Fibroblast of lung (primary cell): ENCODE results near the gene HSPD1. TPM values are rescaled to one million over a fixed set of nuclear protein-coding genes. Genes with fewer than 3 reads are reported as not detected.
A peak's percentile ranks its signal among the peaks of the same experiment; 100 is the strongest.

Source experiments
- DNase-seq, 2 donors: peaks; one replicate each; pipeline versions ENCODE4 v3.0.0 to v3.0.0-alpha.2; 2010; ENCODE audit warnings: low read depth in 2 of 2
- H2AFZ ChIP-seq: 2 replicates; pipeline ENCODE4 v1.5.1; 2012; ENCODE audit warnings: low read length, control low read depth, inconsistent platforms
- H3K27ac ChIP-seq: 2 replicates; pipeline ENCODE4 v1.5.1; 2011; ENCODE audit warnings: low read length, control low read depth; ENCODE audit not compliant: insufficient read depth
- H3K27me3 ChIP-seq: 2 replicates; pipeline ENCODE4 v1.5.1; 2011; ENCODE audit warnings: mild to moderate bottlenecking, low read length; ENCODE audit not compliant: control insufficient read depth, insufficient read depth
- H3K36me3 ChIP-seq: 2 replicates; pipeline ENCODE4 v1.5.1; 2011; ENCODE audit warnings: low read length; ENCODE audit not compliant: control insufficient read depth, insufficient read depth
- H3K4me1 ChIP-seq: 2 replicates; pipeline ENCODE4 v1.5.1; 2011; ENCODE audit warnings: low read length; ENCODE audit not compliant: control insufficient read depth, insufficient read depth; ENCODE audit errors: extremely low read depth
- H3K4me2 ChIP-seq: 2 replicates; pipeline ENCODE4 v1.5.1; 2011; ENCODE audit warnings: low read length, control low read depth; ENCODE audit not compliant: insufficient read depth; ENCODE audit errors: extremely low read depth
- H3K4me3 ChIP-seq, 4 experiments: fragments of 200-600 bp in 1 of 4; sonication (generic) in 1 of 4; replicated peaks in 1 of 4; 2 replicates each; pipeline ENCODE4 v1.5.1; 2011 to 2016; ENCODE audit warnings: low read length in 4 of 4, low read depth in 3 of 4, mild to moderate bottlenecking in 3 of 4, control low read depth in 2 of 4, inconsistent platforms in 1 of 4, mixed read lengths in 1 of 4; ENCODE audit not compliant: insufficient read depth in 1 of 4; ENCODE audit errors: control extremely low read depth in 1 of 4
- H3K79me2 ChIP-seq: 2 replicates; pipeline ENCODE4 v1.5.1; 2012; ENCODE audit warnings: mild to moderate bottlenecking, low read length, inconsistent platforms; ENCODE audit not compliant: control insufficient read depth, insufficient read depth
- H3K9ac ChIP-seq: 2 replicates; pipeline ENCODE4 v1.5.1; 2011; ENCODE audit warnings: mild to moderate bottlenecking, low read length, control low read depth; ENCODE audit not compliant: insufficient read depth
- H3K9me3 ChIP-seq: 2 replicates; pipeline ENCODE4 v1.5.1; 2012; ENCODE audit warnings: low read depth, low read length; ENCODE audit not compliant: control insufficient read depth, insufficient read depth
- H4K20me1 ChIP-seq: 2 replicates; pipeline ENCODE4 v1.5.1; 2011; ENCODE audit warnings: low read length; ENCODE audit not compliant: control insufficient read depth, insufficient read depth; ENCODE audit errors: extremely low read depth
- CTCF ChIP-seq, 2 donors: IDR thresholded peaks in 1 of 2; conservative IDR thresholded peaks in 1 of 2; 1 replicate in 1 of 2; 2 replicates in 1 of 2; pipeline ENCODE4 v1.5.1; 2011 to 2012; ENCODE audit warnings: low read length in 2 of 2, control low read depth in 1 of 2, inconsistent platforms in 1 of 2, low read depth in 1 of 2, mild to moderate bottlenecking in 1 of 2
- EZH2 ChIP-seq: IDR thresholded peaks from 2 replicates; pipeline ENCODE4 v1.5.1; 2012; ENCODE audit warnings: low read length, control low read depth, mild to moderate bottlenecking; ENCODE audit errors: missing control alignments
- polyA plus RNA-seq, 2 donors: library from polyadenylated mRNA; depleted of rRNA in 1 of 2; stranded (reverse) in 1 of 2; unstranded in 1 of 2; fragments of >200 nt; gene quantifications; 2 replicates each; pipeline ENCODE4 v1.2.1, GENCODE V29; 2011 to 2012; ENCODE audit warnings: missing spikeins in 1 of 2
- total RNA-seq: library from RNA; depleted of rRNA; stranded (reverse); fragments of >200 nt; gene quantifications from 2 replicates; pipeline ENCODE4 v1.2.1, GENCODE V29; 2014

HSPD1 gene
- total and polyA plus RNA-seq, 2 donors (not counting 1 experiment from before 2014, with no cell fraction given): 175 to 198 TPM

- TF ChIP-seq EZH2: no peak
- TF ChIP-seq CTCF (conservative IDR thresholded peaks at IDR 0.05 in 1 of 2, IDR thresholded peaks at IDR 0.05 in 1 of 2; ENCODE audit: low read depth in 1 of 2, low read length in 2 of 2): no peak
- peaks cover 60% of the 10 kb centered on the region for H3K79me2 ChIP-seq
- H3K4me2 ChIP-seq: peak overlapping the region; percentile 83
- no peak overlapping the region for H2AFZ ChIP-seq
- peaks cover 4% of the 10 kb centered on the region for H3K4me1 ChIP-seq
- no peaks in the 10 kb centered on the region for H3K36me3 ChIP-seq
- H3K9ac ChIP-seq: peak overlapping the region; percentile 37
- no peak for DNase-seq
- peaks cover 4% of the 10 kb centered on the region for H4K20me1 ChIP-seq
- peak overlapping the region; percentile 84 for H3K27ac ChIP-seq
- H3K27me3 ChIP-seq: no peaks in the 10 kb centered on the region
- peak overlapping the region; percentile 83 to 97 (median 94) for H3K4me3 ChIP-seq
- no peaks in the 10 kb centered on the region for H3K9me3 ChIP-seq
These were observed 17.5 kb upstream of the HSPD1 start for GRCh38 chr2:197517150-197517549.

- peak; percentile 27 to 41 for DNase-seq
- peak overlapping the region; percentile 83 to 97 (median 94) for H3K4me3 ChIP-seq
- H3K4me2 ChIP-seq: peak overlapping the region; percentile 83
- no peaks in the 10 kb centered on the region for H3K9me3 ChIP-seq
- peaks cover 4% of the 10 kb centered on the region for H4K20me1 ChIP-seq
- H3K9ac ChIP-seq: peak overlapping the region; percentile 97
- peaks cover 54% of the 10 kb centered on the region for H3K79me2 ChIP-seq
- H3K27me3 ChIP-seq: no peaks in the 10 kb centered on the region
- H3K36me3 ChIP-seq: no peaks in the 10 kb centered on the region
- TF ChIP-seq CTCF (conservative IDR thresholded peaks at IDR 0.05 in 1 of 2, IDR thresholded peaks at IDR 0.05 in 1 of 2; ENCODE audit: low read depth in 1 of 2, low read length in 2 of 2) (no peak), EZH2 (no peak)
- peaks cover 4% of the 10 kb centered on the region for H3K4me1 ChIP-seq
- peak overlapping the region; percentile 84 for H3K27ac ChIP-seq
- H2AFZ ChIP-seq: peak overlapping the region; percentile 90
These were observed 16.7 kb upstream of the HSPD1 start for GRCh38 chr2:197516393-197516761.

GRCh38 chr2:197515739-197516392, 16.2 kb upstream of the HSPD1 start, which contains the start of gene MOB4:
TSS of gene MOB4 (plus strand) at chr2:197516066. CDS start at chr2:197516087, 21 bp downstream.
- peaks cover 4% of the 10 kb centered on the region for H4K20me1 ChIP-seq
- H3K9me3 ChIP-seq: no peaks in the 10 kb centered on the region
- H3K4me2 ChIP-seq: peak within 1 kb of the TSS; percentile 95
- peak within 1 kb of the TSS; percentile 90 for H2AFZ ChIP-seq
- peak within 1 kb of the TSS; percentile 97 for H3K9ac ChIP-seq
- H3K27ac ChIP-seq: peak within 1 kb of the TSS; percentile 84
- TF ChIP-seq CTCF (conservative IDR thresholded peaks at IDR 0.05 in 1 of 2, IDR thresholded peaks at IDR 0.05 in 1 of 2; ENCODE audit: low read depth in 1 of 2, low read length in 2 of 2): no peak
- TF ChIP-seq EZH2: no peak
- H3K79me2 ChIP-seq: peaks cover 50% of the 10 kb centered on the region
- peak; percentile 91 to 95 for DNase-seq
- no peaks in the 10 kb centered on the region for H3K36me3 ChIP-seq
- peak within 1 kb of the TSS; percentile 83 to 97 (median 94) for H3K4me3 ChIP-seq
- H3K4me1 ChIP-seq: peaks cover 4% of the 10 kb centered on the region
- no peaks in the 10 kb centered on the region for H3K27me3 ChIP-seq
